AG04450 (cell line): ENCODE data around the gene PDE4D. TPM values are rescaled to one million over a fixed set of nuclear protein-coding genes. Genes with fewer than 3 reads are reported as not detected.
"Not testable (repeated sequence)": the region's sequence is repeated elsewhere in the genome, so short reads cannot be mapped to it uniquely, and the experiment has no call there.

Experiments
- CTCF ChIA-PET: fragments of 300-600, 350-600 bp; formaldehyde crosslinking; extraction: SDS; loops from one replicate; lab custom pipeline; 2022; ENCODE audit warnings: antibody characterized with exemption, inconsistent platforms; lab: Charles Lee
- POLR2A ChIA-PET: fragments of 350-600 bp; formaldehyde crosslinking; extraction: SDS; loops from one replicate; lab custom pipeline; 2021; ENCODE audit warnings: antibody characterized with exemption, inconsistent platforms; lab: Yijun Ruan, JAX
- DNase-seq: peaks from one replicate; pipeline ENCODE4 v3.0.0-alpha.2; 2011; ENCODE audit warnings: low read depth, low spot score
- H3K27ac ChIP-seq: one replicate; pipeline ENCODE4 v1.5.1; 2012; ENCODE audit warnings: low read depth, low read length, control low read depth
- H3K27me3 ChIP-seq: one replicate; pipeline ENCODE4 v1.6.0; 2012; ENCODE audit warnings: low read length; ENCODE audit not compliant: control insufficient read depth, insufficient read depth
- H3K4me3 ChIP-seq: 2 replicates; pipeline ENCODE4 v1.5.1; 2011; ENCODE audit warnings: mild to moderate bottlenecking, low read depth, low read length, control low read depth
- H3K9me3 ChIP-seq: 2 replicates; pipeline ENCODE4 v1.5.1; 2012; ENCODE audit warnings: low read length; ENCODE audit not compliant: control insufficient read depth, insufficient read depth
- polyA plus RNA-seq: library from polyadenylated mRNA; depleted of rRNA; stranded (reverse); fragments of >200 nt; gene quantifications from 2 replicates; pipeline ENCODE4 v1.2.3, GENCODE V29; 2011
- TF ChIP-seq, protein P1 (sequence below): IDR thresholded peaks from 2 replicates; pipeline ENCODE4 v1.5.1; 2011; ENCODE audit warnings: low read depth, low read length, control low read depth, inconsistent platforms

The PDE4D gene
- polyA plus RNA-seq, 1 experiment, result 12.0 TPM

DNA sequence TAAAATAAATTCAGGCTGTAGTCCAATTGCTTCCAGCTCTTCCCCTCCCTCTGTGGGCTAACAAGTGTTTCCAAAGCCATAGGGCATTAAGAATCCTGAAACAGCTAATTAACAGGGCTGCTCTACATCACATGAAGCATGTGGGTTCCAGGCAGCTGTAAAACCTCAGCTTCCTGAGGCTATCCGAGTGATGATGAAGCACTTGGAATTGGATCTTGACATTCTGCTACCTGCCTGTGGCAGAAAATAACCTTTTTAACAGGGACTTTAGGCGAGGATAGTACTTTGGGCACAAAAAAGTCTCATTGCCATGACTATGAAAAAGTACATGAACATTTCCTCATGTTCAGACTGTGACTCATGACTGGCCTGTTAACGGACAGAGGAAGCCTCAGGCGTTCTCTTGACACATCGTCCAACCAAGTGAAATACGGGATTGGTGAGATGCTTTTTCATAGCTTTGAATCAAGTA is 107.2 kb downstream of the PDE4D start:
- Histone ChIP-seq H3K27ac (no peak overlapping the region), H3K4me3 (no peak overlapping the region), H3K27me3 (no peaks in the 10 kb centered on the region), H3K9me3 (no peaks in the 10 kb centered on the region)
- TF ChIP-seq, protein P1, sequence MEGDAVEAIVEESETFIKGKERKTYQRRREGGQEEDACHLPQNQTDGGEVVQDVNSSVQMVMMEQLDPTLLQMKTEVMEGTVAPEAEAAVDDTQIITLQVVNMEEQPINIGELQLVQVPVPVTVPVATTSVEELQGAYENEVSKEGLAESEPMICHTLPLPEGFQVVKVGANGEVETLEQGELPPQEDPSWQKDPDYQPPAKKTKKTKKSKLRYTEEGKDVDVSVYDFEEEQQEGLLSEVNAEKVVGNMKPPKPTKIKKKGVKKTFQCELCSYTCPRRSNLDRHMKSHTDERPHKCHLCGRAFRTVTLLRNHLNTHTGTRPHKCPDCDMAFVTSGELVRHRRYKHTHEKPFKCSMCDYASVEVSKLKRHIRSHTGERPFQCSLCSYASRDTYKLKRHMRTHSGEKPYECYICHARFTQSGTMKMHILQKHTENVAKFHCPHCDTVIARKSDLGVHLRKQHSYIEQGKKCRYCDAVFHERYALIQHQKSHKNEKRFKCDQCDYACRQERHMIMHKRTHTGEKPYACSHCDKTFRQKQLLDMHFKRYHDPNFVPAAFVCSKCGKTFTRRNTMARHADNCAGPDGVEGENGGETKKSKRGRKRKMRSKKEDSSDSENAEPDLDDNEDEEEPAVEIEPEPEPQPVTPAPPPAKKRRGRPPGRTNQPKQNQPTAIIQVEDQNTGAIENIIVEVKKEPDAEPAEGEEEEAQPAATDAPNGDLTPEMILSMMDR, result no peak
- CTCF ChIA-PET, result interaction anchor here (2.0 kb wide), 1 partner anchor 23 kb away, joined by 6 read pairs; no protein-coding TSS in a partner anchor
- POLR2A ChIA-PET, result no interaction called here
- DNase-seq, result no peak

DNA sequence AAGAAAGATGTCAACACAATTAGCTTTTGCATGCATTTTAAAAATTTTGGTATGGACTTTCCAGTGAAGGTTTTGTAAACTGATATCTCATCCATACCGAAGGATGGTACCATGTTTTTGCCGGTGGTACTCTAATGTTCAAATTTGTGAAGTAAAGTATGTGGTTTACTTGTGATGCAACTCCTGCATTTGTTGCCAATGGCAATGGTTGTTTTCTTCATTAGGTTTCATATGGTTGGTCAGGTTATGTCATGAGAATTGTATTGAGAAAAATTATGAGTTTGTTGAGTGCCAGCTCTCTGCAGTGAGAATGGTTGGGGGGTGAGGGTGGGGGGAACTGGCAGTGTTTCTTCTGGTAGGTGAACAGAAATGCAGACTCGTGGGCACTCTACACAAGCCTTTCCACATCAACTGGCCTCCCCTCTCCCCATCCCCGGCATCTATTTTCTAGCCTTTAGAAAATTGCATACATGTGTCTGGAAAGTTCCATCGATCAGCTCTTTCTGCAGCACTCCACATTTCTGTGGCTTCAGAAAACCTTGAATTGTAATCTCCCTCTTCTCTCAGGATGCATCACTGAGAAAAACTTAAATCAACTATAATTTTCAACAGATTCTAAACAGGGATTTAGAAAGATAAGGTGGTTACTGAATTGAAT is 107.7 kb downstream of the PDE4D start:
- H3K27me3 ChIP-seq, result no peaks in the 10 kb centered on the region
- no peak overlapping the region for H3K27ac ChIP-seq
- DNase-seq, result no peak
- POLR2A ChIA-PET, result no interaction called here
- H3K9me3 ChIP-seq, result no peaks in the 10 kb centered on the region
- CTCF ChIA-PET, result no interaction called here
- H3K4me3 ChIP-seq, result no peak overlapping the region
- TF ChIP-seq, protein P1, result no peak

DNA sequence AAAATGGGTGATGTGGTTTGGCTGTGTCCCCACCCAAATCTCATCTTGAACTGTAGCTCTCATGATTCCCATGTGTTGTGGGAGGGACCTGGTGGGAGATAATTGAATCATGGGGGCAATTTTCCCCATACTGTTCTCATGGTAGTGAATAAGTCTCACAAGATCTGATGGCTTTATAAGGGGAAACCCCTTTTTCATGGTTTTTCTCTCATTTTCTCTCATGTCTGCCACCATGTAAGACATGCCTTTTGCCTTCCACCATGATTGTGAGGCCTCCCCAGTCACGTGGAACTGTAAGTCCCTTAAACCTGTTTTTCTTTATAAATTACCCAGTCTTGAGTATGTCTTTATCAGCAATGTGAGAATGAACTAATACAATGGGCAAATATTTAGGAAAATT is 108.8 kb downstream of the PDE4D start:
- H3K9me3 ChIP-seq, CTCF ChIA-PET, DNase-seq, H3K4me3 ChIP-seq, H3K27me3 ChIP-seq, POLR2A ChIA-PET, H3K27ac ChIP-seq: not testable (repeated sequence)

DNA sequence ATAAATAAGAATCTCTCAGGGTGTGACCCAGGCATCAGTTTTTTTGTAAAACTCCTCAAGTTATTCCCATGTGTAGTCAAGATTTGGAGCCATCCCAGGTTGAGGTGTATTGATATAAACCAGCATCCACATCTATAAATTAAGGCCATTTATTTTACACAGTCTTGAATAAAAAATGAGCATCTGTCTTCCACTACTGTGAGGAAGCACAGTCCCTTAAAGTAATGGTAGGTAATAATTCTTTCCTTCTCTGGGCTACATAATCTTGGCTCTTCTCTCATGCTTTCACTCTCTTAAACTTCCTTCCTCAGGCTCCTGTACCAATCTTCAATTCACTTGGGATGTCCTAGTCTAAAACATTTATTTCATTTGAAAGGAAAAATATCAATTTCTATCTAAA is 110.3 kb downstream of the PDE4D start:
- POLR2A ChIA-PET, result no interaction called here
- TF ChIP-seq, protein P1, result no peak
- no peak overlapping the region for H3K4me3 ChIP-seq
- no peak for DNase-seq
- H3K27ac ChIP-seq, result no peak overlapping the region
- CTCF ChIA-PET, result no interaction called here
- H3K27me3 ChIP-seq, result no peaks in the 10 kb centered on the region
- no peaks in the 10 kb centered on the region for H3K9me3 ChIP-seq

DNA sequence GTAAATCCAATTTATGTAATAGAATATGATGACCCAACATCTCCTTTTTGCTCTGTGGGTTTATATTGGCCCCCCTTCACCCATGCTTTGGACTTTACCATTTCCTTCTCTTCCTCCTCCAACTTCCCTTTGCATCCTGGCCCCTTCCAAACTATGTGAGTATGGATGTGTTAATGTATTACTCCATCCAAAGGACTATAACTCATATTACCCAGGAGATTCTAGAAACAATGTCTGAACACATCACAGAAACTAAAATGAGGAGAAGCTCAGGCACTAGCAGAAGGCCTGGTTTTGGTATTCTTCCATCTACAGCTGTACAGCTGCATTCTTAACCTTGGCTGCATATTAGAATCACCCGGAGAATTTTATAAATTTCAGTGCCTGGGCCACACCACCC is 110.7 kb downstream of the PDE4D start:
- H3K27me3 ChIP-seq, result no peaks in the 10 kb centered on the region
- TF ChIP-seq, protein P1, result no peak
- no peak overlapping the region for H3K4me3 ChIP-seq
- ChIA-PET CTCF (no interaction called here), POLR2A (no interaction called here)
- no peak overlapping the region for H3K27ac ChIP-seq
- no peak for DNase-seq
- no peaks in the 10 kb centered on the region for H3K9me3 ChIP-seq
